Measurements from ENCODE around the gene TUBA3E. TPM values are rescaled to one million over a fixed set of nuclear protein-coding genes. Genes with fewer than 3 reads are reported as not detected.
"Not testable (repeated sequence)": the region's sequence is repeated elsewhere in the genome, so short reads cannot be mapped to it uniquely, and the experiment has no call there.

The TUBA3E gene
- total RNA-seq, 4 donors from 2014 or later = not detected

DNA sequence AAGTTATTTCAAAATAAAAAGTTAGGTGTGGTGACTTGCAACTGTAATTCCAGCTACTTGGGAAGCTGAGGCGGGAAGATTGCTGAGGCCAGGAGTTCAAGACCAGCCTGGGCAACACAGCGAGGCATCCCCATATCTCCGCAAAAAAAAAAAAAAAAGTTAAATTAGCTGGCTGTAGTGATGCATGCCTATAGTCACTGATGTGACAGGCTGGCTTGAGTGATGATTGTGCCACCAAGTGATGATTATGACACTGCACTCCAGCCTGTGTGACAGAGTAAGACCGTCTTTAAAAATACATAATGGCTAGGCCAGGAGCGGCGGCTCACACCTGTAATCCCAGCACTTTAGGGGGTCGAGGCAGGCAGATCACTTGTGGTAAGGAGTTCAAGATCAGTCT is 28.3 kb downstream of the TUBA3E start:
- WGBS, 2 donors = 91 to 95% methylated on average over 7 of the region's 7 CpGs
- no peak for TF ChIP-seq POLR2A (IDR thresholded peaks at IDR 0.05)
- TF ChIP-seq, protein P1, sequence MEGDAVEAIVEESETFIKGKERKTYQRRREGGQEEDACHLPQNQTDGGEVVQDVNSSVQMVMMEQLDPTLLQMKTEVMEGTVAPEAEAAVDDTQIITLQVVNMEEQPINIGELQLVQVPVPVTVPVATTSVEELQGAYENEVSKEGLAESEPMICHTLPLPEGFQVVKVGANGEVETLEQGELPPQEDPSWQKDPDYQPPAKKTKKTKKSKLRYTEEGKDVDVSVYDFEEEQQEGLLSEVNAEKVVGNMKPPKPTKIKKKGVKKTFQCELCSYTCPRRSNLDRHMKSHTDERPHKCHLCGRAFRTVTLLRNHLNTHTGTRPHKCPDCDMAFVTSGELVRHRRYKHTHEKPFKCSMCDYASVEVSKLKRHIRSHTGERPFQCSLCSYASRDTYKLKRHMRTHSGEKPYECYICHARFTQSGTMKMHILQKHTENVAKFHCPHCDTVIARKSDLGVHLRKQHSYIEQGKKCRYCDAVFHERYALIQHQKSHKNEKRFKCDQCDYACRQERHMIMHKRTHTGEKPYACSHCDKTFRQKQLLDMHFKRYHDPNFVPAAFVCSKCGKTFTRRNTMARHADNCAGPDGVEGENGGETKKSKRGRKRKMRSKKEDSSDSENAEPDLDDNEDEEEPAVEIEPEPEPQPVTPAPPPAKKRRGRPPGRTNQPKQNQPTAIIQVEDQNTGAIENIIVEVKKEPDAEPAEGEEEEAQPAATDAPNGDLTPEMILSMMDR (IDR thresholded peaks at IDR 0.05) = no peak
- H3K4me3 ChIP-seq (ENCODE audit: low read depth, poor library complexity, severe bottlenecking) = no peak overlapping the region
- DNase-seq (ENCODE audit: low spot score in 2 of 2) = no peak
- intact Hi-C loops (cut with DNase I; ENCODE audit: low total_unique reads) = no loop called here

DNA sequence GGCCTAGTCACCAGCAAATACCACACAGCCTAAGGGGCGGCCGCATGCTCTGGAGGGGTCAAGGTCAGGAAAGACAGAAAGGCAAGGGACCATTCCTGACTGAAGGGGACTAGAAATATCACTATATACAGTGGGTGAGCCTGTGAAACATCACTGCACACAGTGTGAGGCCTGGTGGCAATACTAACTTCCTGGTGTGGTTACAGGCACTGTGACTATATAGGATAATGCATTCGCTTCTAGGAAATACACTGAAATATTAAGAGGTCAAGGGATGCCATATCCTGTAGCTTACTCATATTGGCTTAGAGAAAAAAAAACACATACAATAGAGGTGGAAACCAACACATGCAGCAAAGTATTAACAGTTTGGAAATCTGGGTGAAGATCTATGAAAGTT is 29.1 kb downstream of the TUBA3E start:
- H3K4me3 ChIP-seq (ENCODE audit: low read depth, poor library complexity, severe bottlenecking); intact Hi-C loops (cut with DNase I; ENCODE audit: low total_unique reads); DNase-seq (ENCODE audit: low spot score in 2 of 2): not testable (repeated sequence)
- 93 to 94% methylated on average over 3 of the region's 3 CpGs for WGBS, 2 donors

DNA sequence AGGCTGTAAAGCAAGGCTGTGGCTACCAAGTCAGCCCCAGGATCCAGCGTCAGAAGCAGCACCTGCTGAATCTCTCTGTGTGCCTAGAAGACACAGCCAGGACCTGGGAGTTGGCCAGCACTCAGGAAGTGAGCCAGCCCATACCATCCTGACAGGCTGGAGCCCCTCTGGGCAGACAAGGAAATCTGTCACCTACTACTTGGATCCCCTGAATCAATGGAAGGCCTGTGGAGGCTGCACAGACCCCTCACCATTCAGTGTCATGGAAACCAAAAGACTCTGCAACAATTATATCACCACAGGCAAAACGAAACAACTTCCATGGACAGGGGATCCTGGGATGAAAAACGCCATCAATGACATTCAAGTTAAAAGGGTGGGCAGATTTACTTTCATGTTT is 31.6 kb downstream of the TUBA3E start:
- DNase-seq (ENCODE audit: low spot score in 2 of 2); H3K4me3 ChIP-seq (ENCODE audit: low read depth, poor library complexity, severe bottlenecking); intact Hi-C loops (cut with DNase I; ENCODE audit: low total_unique reads): not testable (repeated sequence)
- 87 to 90% methylated on average over 3 of the region's 3 CpGs for WGBS, 2 donors

DNA sequence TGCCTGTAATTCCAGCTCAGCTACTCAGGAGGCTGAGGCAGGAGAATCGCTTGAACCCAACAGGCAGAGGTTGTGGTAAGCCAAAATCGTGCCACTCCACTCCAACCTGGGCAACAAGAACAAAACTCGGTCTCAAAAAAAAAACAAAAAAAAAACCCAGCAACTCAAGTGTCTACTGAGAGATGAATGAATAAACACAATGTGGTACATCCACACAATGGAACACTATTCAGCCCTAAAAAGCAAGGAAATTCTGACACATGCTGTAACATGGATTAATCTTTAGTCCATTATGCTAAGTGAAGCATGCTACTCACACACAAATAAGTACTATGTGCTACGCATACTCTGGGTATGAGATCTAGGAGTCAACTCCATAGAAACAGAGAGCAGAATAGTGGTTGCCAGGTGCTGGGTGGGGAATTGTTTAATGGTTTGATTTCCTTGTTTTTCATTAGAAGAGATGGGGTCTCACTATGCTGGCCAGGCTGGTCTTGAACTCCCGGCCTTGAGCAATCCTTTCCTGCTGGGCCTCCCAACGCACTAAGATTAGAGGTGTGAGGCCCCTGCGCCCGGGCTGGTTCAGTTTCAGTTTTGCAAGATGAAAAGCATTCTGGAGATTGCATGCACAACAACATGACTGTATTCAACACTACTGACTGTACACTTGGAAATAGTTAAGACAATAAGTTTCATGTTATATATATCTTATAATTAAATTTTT is 32.8 kb downstream of the TUBA3E start:
- intact Hi-C loops (cut with DNase I; ENCODE audit: low total_unique reads) = no loop called here
- H3K4me3 ChIP-seq (ENCODE audit: low read depth, poor library complexity, severe bottlenecking) = no peak overlapping the region
- 94 to 95% methylated on average over 8 of the region's 8 CpGs for whole genome bisulfite sequencing, 2 donors
- TF ChIP-seq POLR2A (IDR thresholded peaks at IDR 0.05) = no peak
- TF ChIP-seq, protein P1 (IDR thresholded peaks at IDR 0.05) = no peak
- DNase-seq (ENCODE audit: low spot score in 2 of 2) = no peak

DNA sequence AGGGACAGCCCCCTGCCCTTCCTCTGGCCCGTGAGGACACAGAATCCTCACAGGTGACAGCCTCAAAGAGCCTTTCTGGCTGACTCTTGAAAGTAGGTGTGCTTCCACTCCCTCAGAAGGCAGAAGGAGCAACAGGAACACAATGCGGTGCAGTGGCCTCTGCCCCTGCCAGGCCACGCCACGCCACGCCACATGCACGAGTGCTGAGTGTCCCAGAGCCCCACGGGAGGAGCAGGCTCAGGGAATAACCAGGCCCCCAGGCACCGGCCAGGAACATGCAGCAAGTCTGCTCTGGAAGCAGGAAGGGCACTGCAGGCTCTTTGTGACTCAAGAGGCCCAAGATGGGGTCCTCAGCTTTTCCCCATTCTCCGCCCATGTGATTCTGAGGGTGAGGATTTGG is 35.3 kb downstream of the TUBA3E start:
- DNase-seq (ENCODE audit: low spot score in 2 of 2) = no peak
- 94 to 95% methylated on average over 9 of the region's 9 CpGs for WGBS, 2 donors
- H3K4me3 ChIP-seq (ENCODE audit: low read depth, poor library complexity, severe bottlenecking) = no peak overlapping the region
- intact Hi-C loops (cut with DNase I; ENCODE audit: low total_unique reads) = no loop called here
- TF ChIP-seq, protein P1 (IDR thresholded peaks at IDR 0.05) = no peak
- no peak for TF ChIP-seq POLR2A (IDR thresholded peaks at IDR 0.05)

DNA sequence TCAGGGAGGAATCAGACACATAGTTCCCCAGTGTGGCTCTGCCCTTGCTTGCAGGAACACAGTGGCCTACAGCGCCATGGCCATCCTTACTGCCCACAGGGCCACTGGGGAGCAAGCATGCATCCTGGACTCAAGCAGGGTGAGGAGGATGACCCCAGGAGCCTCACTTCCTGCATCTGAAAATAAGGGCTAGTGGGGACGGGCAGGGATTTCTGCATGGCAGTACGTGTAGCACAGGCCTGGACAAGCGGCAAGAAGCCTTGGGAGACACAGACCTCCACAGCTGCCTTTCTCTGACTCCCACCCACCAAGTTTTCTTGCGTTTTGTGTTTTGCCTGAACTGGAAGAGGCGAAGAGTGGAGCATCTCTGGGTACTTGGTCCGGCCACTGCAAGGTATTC is 35.8 kb downstream of the TUBA3E start:
- intact Hi-C loops (cut with DNase I; ENCODE audit: low total_unique reads); DNase-seq (ENCODE audit: low spot score in 2 of 2); H3K4me3 ChIP-seq (ENCODE audit: low read depth, poor library complexity, severe bottlenecking): not testable (repeated sequence)
- 94 to 95% methylated on average over 6 to 7 of the region's 7 CpGs for WGBS, 2 donors

DNA sequence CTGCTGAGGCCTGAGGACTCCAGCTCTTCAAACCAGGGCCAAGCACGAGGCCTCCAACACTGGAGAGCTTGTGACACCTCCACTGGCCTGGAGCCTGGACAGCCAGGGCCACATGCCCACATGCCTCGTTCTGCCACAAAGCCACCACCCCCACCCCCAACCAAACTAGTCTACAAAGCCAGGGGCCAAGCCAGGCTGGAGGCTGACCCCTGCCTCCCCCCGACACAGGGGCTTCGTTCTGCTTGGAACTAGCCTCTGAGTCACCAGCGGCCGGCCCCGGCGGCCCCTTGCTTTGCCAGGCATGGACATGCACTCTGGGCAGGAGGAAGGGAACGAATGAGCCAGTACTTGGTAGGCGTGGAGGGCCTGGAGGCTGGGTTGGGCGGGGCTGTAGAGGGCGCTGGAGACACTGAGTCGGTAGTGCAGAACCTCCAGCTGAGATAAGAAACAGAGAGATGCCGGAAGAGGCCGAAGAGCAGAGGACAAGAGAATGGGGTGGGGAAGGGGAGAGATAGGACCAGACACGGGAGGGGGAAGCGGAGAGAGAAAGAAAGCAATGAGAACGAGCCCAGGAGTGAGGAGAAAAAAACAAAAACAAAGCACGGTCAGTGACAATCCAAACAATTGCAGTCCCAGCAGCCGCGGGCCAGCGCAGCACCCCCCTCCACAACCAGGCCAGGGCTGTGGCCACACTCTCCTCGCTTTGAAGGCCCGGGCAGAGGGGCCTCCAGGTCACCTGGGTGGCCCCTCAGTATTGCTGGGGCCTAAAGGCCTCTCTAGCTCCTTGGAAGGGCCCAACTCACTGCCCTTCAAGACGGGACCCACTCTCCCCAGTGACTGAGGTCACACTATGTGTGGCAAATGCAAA is 37.2 kb downstream of the TUBA3E start:
- WGBS, 2 donors = 77% methylated on average over 24 to 25 of the region's 25 CpGs
- DNase-seq (ENCODE audit: low spot score in 2 of 2); intact Hi-C loops (cut with DNase I; ENCODE audit: low total_unique reads); H3K4me3 ChIP-seq (ENCODE audit: low read depth, poor library complexity, severe bottlenecking): not testable (repeated sequence)

All from lower leg skin (tissue), 4 donors.